ENCODE measurements around the gene NNAT.
A peak's percentile ranks its signal among the peaks of the same experiment; 100 is the strongest.
"Not testable (repeated sequence)": the region's sequence is repeated elsewhere in the genome, so short reads cannot be mapped to it uniquely, and the experiment has no call there.

The NNAT gene

GRCh38 chr20:37542281-37542680, 21.2 kb downstream of the NNAT start:
- DNase-seq: no peak

- DNase-seq: no peak
Measured at GRCh38 chr20:37543828-37544227, 22.8 kb downstream of the NNAT start.

GRCh38 chr20:37544386-37544785, 23.3 kb downstream of the NNAT start:
- DNase-seq: no peak

- DNase-seq: no peak
Measured at GRCh38 chr20:37545516-37545915, 24.5 kb downstream of the NNAT start.

GRCh38 chr20:37547912-37548311, 26.9 kb downstream of the NNAT start:
- DNase-seq: no peak

GRCh38 chr20:37550101-37550920, 29.3 kb downstream of the NNAT start:
- not testable (repeated sequence) for DNase-seq

GRCh38 chr20:37551660-37552059, 30.6 kb downstream of the NNAT start:
- DNase-seq: not testable (repeated sequence)

GRCh38 chr20:37552415-37552814, 31.4 kb downstream of the NNAT start:
- DNase-seq: no peak

- DNase-seq: not testable (repeated sequence)
Measured at GRCh38 chr20:37554721-37555298, 33.8 kb downstream of the NNAT start.

- DNase-seq: no peak
Measured at GRCh38 chr20:37556538-37556937, 35.5 kb downstream of the NNAT start.

GRCh38 chr20:37558306-37558705, 37.3 kb downstream of the NNAT start:
- DNase-seq: no peak

- no peak for DNase-seq
Measured at GRCh38 chr20:37558779-37559178, 37.7 kb downstream of the NNAT start.

- DNase-seq: no peak
Measured at GRCh38 chr20:37559312-37560027, 38.4 kb downstream of the NNAT start.

GRCh38 chr20:37560629-37561028, 39.6 kb downstream of the NNAT start:
- DNase-seq: no peak

- DNase-seq: no peak
Measured at GRCh38 chr20:37562695-37563480, 41.8 kb downstream of the NNAT start.

- no peak for DNase-seq
Measured at GRCh38 chr20:37564016-37564387, 43.0 kb downstream of the NNAT start.

GRCh38 chr20:37564388-37565133, 43.5 kb downstream of the NNAT start:
- peak in 3 of 5 donors; percentile 7 to 24 (median 15) for DNase-seq

GRCh38 chr20:37565134-37565811, 44.2 kb downstream of the NNAT start:
- DNase-seq: no peak

GRCh38 chr20:37566590-37567330, 45.7 kb downstream of the NNAT start:
- DNase-seq: no peak

GRCh38 chr20:37567331-37567665, 46.2 kb downstream of the NNAT start:
- no peak for DNase-seq

Data from T-helper 1 cell (primary cell).